Large intestine (tissue), 3 donors: Measurements from ENCODE around the gene ZNF213. TPM values are rescaled to one million over a fixed set of nuclear protein-coding genes. Genes with fewer than 3 reads are reported as not detected.
"Not testable (repeated sequence)": the region's sequence is repeated elsewhere in the genome, so short reads cannot be mapped to it uniquely, and the experiment has no call there.

Experiments used
- DNase-seq, 2 donors: peaks; one replicate each; pipeline versions ENCODE4 v3.0.0 to v3.0.0-alpha.2; 2013
- H3K27ac ChIP-seq: one replicate; pipeline ENCODE4 v1.5.1; 2013; ENCODE audit warnings: low read length
- H3K27me3 ChIP-seq: 2 replicates; pipeline ENCODE4 v1.6.1; 2013; ENCODE audit warnings: low read length; ENCODE audit not compliant: control insufficient read depth, insufficient read depth
- H3K36me3 ChIP-seq: 2 replicates; pipeline ENCODE4 v1.6.1; 2013; ENCODE audit warnings: low read length; ENCODE audit not compliant: control insufficient read depth, insufficient read depth
- H3K4me1 ChIP-seq: one replicate; pipeline ENCODE4 v1.6.1; 2013; ENCODE audit warnings: low read length; ENCODE audit not compliant: control insufficient read depth, insufficient read depth
- H3K4me3 ChIP-seq: one replicate; pipeline ENCODE4 v1.5.1; 2013; ENCODE audit warnings: low read length
- H3K9me3 ChIP-seq: one replicate; pipeline ENCODE4 v1.6.1; 2013; ENCODE audit warnings: mild to moderate bottlenecking, low read depth, low read length, moderate library complexity; ENCODE audit not compliant: control insufficient read depth
- WGBS: methylation state at CpG from one replicate; pipeline ENCODE4 v1.1.5; 2013; ENCODE audit warnings: low lambda C conversion rate; ENCODE audit not compliant: insufficient coverage; 5-methylcytosine and 5-hydroxymethylcytosine counted together
- polyA plus RNA-seq: library from polyadenylated mRNA; unstranded; fragments of 120-200 nt; gene quantifications from one replicate; pipeline ENCODE4 v1.2.1, GENCODE V29; 2013

ZNF213 gene
- polyA plus RNA-seq, 1 donor = 11.6 TPM

- Histone ChIP-seq H3K4me3 (no peak overlapping the region), H3K36me3 (no peaks in the 10 kb centered on the region), H3K27me3 (peaks cover 94% of the 10 kb centered on the region), H3K9me3 (peaks cover 14% of the 10 kb centered on the region), H3K27ac (no peak overlapping the region), H3K4me1 (peaks cover 9% of the 10 kb centered on the region)
- DNase-seq = no peak
- no CpG with 5 or more reads among the region's 41 CpGs for WGBS
Observed at GRCh38 chr16:3171855-3172593, 37.2 kb downstream of the ZNF213 start.

- Histone ChIP-seq H3K9me3 (peaks cover 14% of the 10 kb centered on the region), H3K4me1 (peaks cover 9% of the 10 kb centered on the region), H3K27me3 (peaks cover 98% of the 10 kb centered on the region), H3K36me3 (no peaks in the 10 kb centered on the region), H3K4me3 (no peak overlapping the region), H3K27ac (no peak overlapping the region)
- 0% methylated on average over 5 of the region's 24 CpGs for WGBS
- no peak for DNase-seq
Observed at GRCh38 chr16:3173892-3174617, 39.2 kb downstream of the ZNF213 start.

GRCh38 chr16:3174618-3175148, 39.9 kb downstream of the ZNF213 start:
- H3K9me3 ChIP-seq = peaks cover 14% of the 10 kb centered on the region
- H3K27me3 ChIP-seq = peaks cover 98% of the 10 kb centered on the region
- no peak overlapping the region for H3K4me3 ChIP-seq
- no peaks in the 10 kb centered on the region for H3K36me3 ChIP-seq
- no peak for DNase-seq
- H3K27ac ChIP-seq = no peak overlapping the region
- no CpG with 5 or more reads among the region's 28 CpGs for WGBS
- H3K4me1 ChIP-seq = peaks cover 9% of the 10 kb centered on the region

- Histone ChIP-seq H3K9me3 (peaks cover 11% of the 10 kb centered on the region), H3K27ac (no peak overlapping the region), H3K4me3 (no peak overlapping the region), H3K36me3 (no peaks in the 10 kb centered on the region), H3K4me1 (peaks cover 9% of the 10 kb centered on the region), H3K27me3 (peaks cover 98% of the 10 kb centered on the region)
- no CpG with 5 or more reads among the region's 39 CpGs for WGBS
- no peak for DNase-seq
Observed at GRCh38 chr16:3175157-3176093, 40.6 kb downstream of the ZNF213 start.

- no peak for DNase-seq
- Histone ChIP-seq H3K27me3 (peaks cover 98% of the 10 kb centered on the region), H3K9me3 (peaks cover 17% of the 10 kb centered on the region), H3K4me1 (peaks cover 14% of the 10 kb centered on the region), H3K27ac (no peak overlapping the region), H3K4me3 (no peak overlapping the region), H3K36me3 (no peaks in the 10 kb centered on the region)
- WGBS = no CpG with 5 or more reads among the region's 8 CpGs
Observed at GRCh38 chr16:3179651-3180050, 44.8 kb downstream of the ZNF213 start.

GRCh38 chr16:3180445-3180878, 45.6 kb downstream of the ZNF213 start:
- no CpG with 5 or more reads among the region's 21 CpGs for WGBS
- H3K36me3 ChIP-seq = no peaks in the 10 kb centered on the region
- H3K4me3 ChIP-seq = no peak overlapping the region
- peaks cover 14% of the 10 kb centered on the region for H3K4me1 ChIP-seq
- peaks cover 98% of the 10 kb centered on the region for H3K27me3 ChIP-seq
- H3K9me3 ChIP-seq = peaks cover 10% of the 10 kb centered on the region
- no peak overlapping the region for H3K27ac ChIP-seq
- DNase-seq = no peak

- DNase-seq, H3K36me3 ChIP-seq, H3K4me3 ChIP-seq, H3K27ac ChIP-seq: not testable (repeated sequence)
- peaks cover 98% of the 10 kb centered on the region for H3K27me3 ChIP-seq
- WGBS = no CpG with 5 or more reads among the region's 8 CpGs
- H3K4me1 ChIP-seq = peaks cover 14% of the 10 kb centered on the region
- peaks cover 10% of the 10 kb centered on the region for H3K9me3 ChIP-seq
Observed at GRCh38 chr16:3182293-3182607, 47.4 kb downstream of the ZNF213 start.

- H3K9me3 ChIP-seq = peaks cover 10% of the 10 kb centered on the region
- DNase-seq = no peak
- no peak overlapping the region for H3K27ac ChIP-seq
- H3K27me3 ChIP-seq = peaks cover 98% of the 10 kb centered on the region
- WGBS = no CpG with 5 or more reads among the region's 72 CpGs
- H3K4me3 ChIP-seq = peak overlapping the region; percentile 27
- peaks cover 14% of the 10 kb centered on the region for H3K4me1 ChIP-seq
- H3K36me3 ChIP-seq = no peaks in the 10 kb centered on the region
Observed at GRCh38 chr16:3182608-3183444, 48.0 kb downstream of the ZNF213 start.

- H3K27me3 ChIP-seq = peaks cover 98% of the 10 kb centered on the region
Observed at GRCh38 chr16:3183445-3184139, 48.8 kb downstream of the ZNF213 start.

More at GRCh38 chr16:3183445-3184139, 48.8 kb downstream of the ZNF213 start:
- Histone ChIP-seq H3K9me3 (peaks cover 13% of the 10 kb centered on the region), H3K4me3 (peak overlapping the region; percentile 27), H3K27ac (no peak overlapping the region), H3K36me3 (no peaks in the 10 kb centered on the region), H3K4me1 (peaks cover 20% of the 10 kb centered on the region)
- WGBS = no CpG with 5 or more reads among the region's 42 CpGs
- DNase-seq = no peak
